ENCODE measurements around the gene SNN. TPM values are rescaled to one million over a fixed set of nuclear protein-coding genes. Genes with fewer than 3 reads are reported as not detected.

Gene SNN
- total and polyA plus RNA-seq, 2 of the 4 experiments (the other 2 are of a cell fraction): 10.0 to 13.0 TPM

GRCh38 chr16:11691771-11692170 lies 23.5 kb downstream of the SNN start:
- H3K23ac ChIP-seq (ENCODE audit: low read depth, low read length): no peak overlapping the region
- no peak overlapping the region for H3K4me2 ChIP-seq (ENCODE audit: low read depth, low read length)
- no peak overlapping the region for H3K18ac ChIP-seq (ENCODE audit: low read depth, low read length)
- dilution Hi-C loops (cut with HindIII; ENCODE audit: low sequenced_read_pairs, unreplicated experiment) (no loop called here), intact Hi-C loops (cut with micrococcal nuclease) (no loop called here), in situ Hi-C loops (cut with MboI; ENCODE audit: low sequenced_read_pairs) (no loop called here)
- ChIA-PET POLR2A (ENCODE audit: unreplicated experiment) (no interaction called here), CTCF (interaction anchor here (1.2 kb wide), 1 partner anchor 8 kb away, joined by 3 read pairs; no protein-coding TSS in a partner anchor)
- no peak overlapping the region for H2BK120ac ChIP-seq (ENCODE audit: low read depth, low read length)
- H2BK20ac ChIP-seq (ENCODE audit: low read depth, low read length): no peak overlapping the region
- no peak for ATAC-seq (ENCODE audit: low read depth)
- H3K4me3 ChIP-seq (ENCODE audit: insufficient read depth, low read depth, low read length): no peak overlapping the region
- BruUV-seq (replicated peaks): no TSS peak
- H3K9me1 ChIP-seq (ENCODE audit: insufficient read depth, low read length): peaks cover 5% of the 10 kb centered on the region
- H4K8ac ChIP-seq (ENCODE audit: low read depth in 2 of 2, low read length in 2 of 2): no peak overlapping the region
- H2AK9ac ChIP-seq (replicated peaks; ENCODE audit: low read depth, low read length, poor library complexity): no peak overlapping the region
- no peak for DNase-seq
- no peak overlapping the region for H4K91ac ChIP-seq (ENCODE audit: insufficient read depth, low read depth, low read length)
- H3K4ac ChIP-seq (ENCODE audit: low read depth, low read length): no peak overlapping the region
- no peak overlapping the region for H3K9ac ChIP-seq (ENCODE audit: low read depth, low read length)
- WGBS, 2 experiments (ENCODE audit: extremely low coverage in 2 of 2, insufficient read length in 1 of 2): 96% methylated on average over 10 of the region's 15 CpGs; no CpG with 5 or more reads in 1 of the 2 experiments
- peaks cover 9% of the 10 kb centered on the region for H3K4me1 ChIP-seq (ENCODE audit: control insufficient read depth, insufficient read depth, low read length)
- no peak overlapping the region for H2AK5ac ChIP-seq (ENCODE audit: low read depth, low read length)
- no peak overlapping the region for H4K5ac ChIP-seq (ENCODE audit: low read depth, low read length)
- peaks cover 41% of the 10 kb centered on the region for H3K36me3 ChIP-seq (ENCODE audit: control insufficient read depth, insufficient read depth, low read length)
- no peak overlapping the region for H3K27ac ChIP-seq (ENCODE audit: insufficient read depth, low read length)
- H3K56ac ChIP-seq (ENCODE audit: extremely low read depth, insufficient read depth, low read length): no peak overlapping the region
- TF ChIP-seq NFE2L2 (IDR thresholded peaks at IDR 0.05; ENCODE audit: low read depth, low read length) (no peak), BHLHE40 (IDR thresholded peaks at IDR 0.05; ENCODE audit: low read depth, low read length) (no peak), CEBPB (IDR thresholded peaks at IDR 0.05; ENCODE audit: low read depth, low read length) (no peak), SMC3 (IDR thresholded peaks at IDR 0.05; ENCODE audit: low read depth, low read length) (no peak), RAD21 (IDR thresholded peaks at IDR 0.05; ENCODE audit: low read length) (no peak), FOS (IDR thresholded peaks at IDR 0.05; ENCODE audit: low read depth, low read length) (no peak), MXI1 (IDR thresholded peaks at IDR 0.05; ENCODE audit: borderline replicate concordance, low read depth, low read length) (no peak), USF2 (IDR thresholded peaks at IDR 0.05; ENCODE audit: low read depth, low read length) (no peak), MAZ (IDR thresholded peaks at IDR 0.05; ENCODE audit: borderline replicate concordance, low read depth, low read length) (no peak), MAFK (IDR thresholded peaks at IDR 0.05; ENCODE audit: low read depth, low read length) (no peak), CHD1 (IDR thresholded peaks at IDR 0.05; ENCODE audit: low read depth, low read length) (no peak), ELK1 (IDR thresholded peaks at IDR 0.05; ENCODE audit: borderline replicate concordance, low read depth, low read length) (no peak), RFX5 (IDR thresholded peaks at IDR 0.05; ENCODE audit: low read depth, low read length) (no peak), RCOR1 (IDR thresholded peaks at IDR 0.05; ENCODE audit: insufficient replicate concordance, low read length) (no peak), CTCF (conservative IDR thresholded peaks at IDR 0.05; ENCODE audit: low read depth, low read length) (no peak), POLR2A (IDR thresholded peaks at IDR 0.05; ENCODE audit: low read depth, low read length) (no peak)
- peaks cover 19% of the 10 kb centered on the region for H4K20me1 ChIP-seq (ENCODE audit: insufficient read depth, low read length)
- H3K14ac ChIP-seq (replicated peaks; ENCODE audit: low read depth, low read length): no peak overlapping the region
- H3K9me3 ChIP-seq (ENCODE audit: control insufficient read depth, insufficient read depth, low read length): no peaks in the 10 kb centered on the region
- H3K79me1 ChIP-seq (ENCODE audit: low read depth in 1 of 2, low read length in 2 of 2): peaks cover 34 to 67% of the 10 kb centered on the region in 2 experiments
- H2BK5ac ChIP-seq (ENCODE audit: low read depth, low read length, poor library complexity, severe bottlenecking): no peak overlapping the region
- no peak overlapping the region for H2AFZ ChIP-seq (replicated peaks; ENCODE audit: low read length, poor library complexity)
- no peak overlapping the region for H2BK15ac ChIP-seq (ENCODE audit: low read depth, low read length)
- no peaks in the 10 kb centered on the region for H3K27me3 ChIP-seq (ENCODE audit: control insufficient read depth, insufficient read depth, low read length)
